GF-D8 (cell line): ENCODE results near the gene HMCN2.

Source experiments
- DNase-seq: peaks from one replicate; lab custom pipeline; 2025; lab: John Stamatoyannopoulos, UW

Gene HMCN2

GRCh38 chr9:130451509-130452388 lies 186.2 kb downstream of the HMCN2 start:
- DNase-seq: no peak

GRCh38 chr9:130452835-130453234 lies 187.3 kb downstream of the HMCN2 start:
- no peak for DNase-seq

- DNase-seq: no peak
Observed at GRCh38 chr9:130453487-130453886, 187.9 kb downstream of the HMCN2 start.

DNA sequence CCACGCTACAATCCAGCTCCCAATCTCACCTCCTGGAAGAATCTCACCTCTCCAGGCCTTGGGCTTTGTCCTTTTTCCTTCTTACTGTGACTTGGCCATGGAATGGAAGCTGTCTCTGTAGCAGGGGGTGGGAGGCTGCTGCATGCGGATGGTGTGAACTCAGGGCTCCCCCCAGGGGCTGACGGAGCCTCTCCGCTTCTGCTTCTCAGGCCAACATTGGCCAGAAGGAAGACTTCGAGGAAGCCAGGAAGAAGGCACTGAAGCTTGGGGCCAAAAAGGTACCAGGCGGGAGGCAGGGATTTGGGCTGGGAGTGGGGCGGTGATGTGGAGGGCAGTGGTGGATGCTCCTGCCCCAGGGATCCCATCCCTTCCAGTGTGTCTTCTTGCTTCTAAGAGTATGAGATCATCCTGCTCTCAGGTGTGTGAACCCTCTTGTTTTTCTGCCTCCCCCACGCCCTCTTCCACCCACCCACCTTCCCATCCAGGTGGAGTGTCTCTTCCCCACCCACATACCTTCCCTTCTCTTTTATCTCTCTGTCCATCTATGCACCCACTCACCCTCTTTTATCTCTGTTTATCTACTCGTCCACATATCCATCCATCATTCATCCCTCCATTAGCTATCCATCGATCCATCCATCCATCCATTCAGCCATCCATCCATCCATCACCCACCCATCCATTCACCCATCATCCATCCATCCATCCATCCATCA lies 188.7 kb downstream of the HMCN2 start:
- no peak for DNase-seq

DNA sequence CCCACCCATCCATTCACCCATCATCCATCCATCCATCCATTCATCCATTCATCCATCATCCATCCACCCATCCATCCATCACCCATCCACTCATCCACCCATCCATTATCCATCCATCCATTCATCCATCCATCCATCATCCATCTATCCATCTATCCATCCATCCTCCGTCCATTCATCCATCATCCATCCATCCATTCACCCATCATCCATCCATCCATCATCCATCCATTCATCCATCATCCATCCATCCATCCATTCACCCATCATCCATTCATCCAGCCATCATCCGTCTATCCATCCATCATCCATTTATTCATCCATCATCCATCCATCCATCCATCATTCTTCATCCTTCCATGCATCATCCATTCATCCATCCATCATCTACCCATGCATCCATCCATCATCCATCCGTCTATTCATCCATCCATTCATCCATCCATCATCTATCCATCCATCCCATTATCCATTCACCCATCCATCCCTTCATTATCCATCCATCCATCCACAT lies 189.3 kb downstream of the HMCN2 start:
- DNase-seq: no peak

- DNase-seq: no peak
Observed at GRCh38 chr9:130458027-130458803, 192.7 kb downstream of the HMCN2 start.

- DNase-seq: no peak
Observed at GRCh38 chr9:130458804-130459067, 193.2 kb downstream of the HMCN2 start.

GRCh38 chr9:130459151-130459550 lies 193.6 kb downstream of the HMCN2 start:
- DNase-seq: no peak

DNA sequence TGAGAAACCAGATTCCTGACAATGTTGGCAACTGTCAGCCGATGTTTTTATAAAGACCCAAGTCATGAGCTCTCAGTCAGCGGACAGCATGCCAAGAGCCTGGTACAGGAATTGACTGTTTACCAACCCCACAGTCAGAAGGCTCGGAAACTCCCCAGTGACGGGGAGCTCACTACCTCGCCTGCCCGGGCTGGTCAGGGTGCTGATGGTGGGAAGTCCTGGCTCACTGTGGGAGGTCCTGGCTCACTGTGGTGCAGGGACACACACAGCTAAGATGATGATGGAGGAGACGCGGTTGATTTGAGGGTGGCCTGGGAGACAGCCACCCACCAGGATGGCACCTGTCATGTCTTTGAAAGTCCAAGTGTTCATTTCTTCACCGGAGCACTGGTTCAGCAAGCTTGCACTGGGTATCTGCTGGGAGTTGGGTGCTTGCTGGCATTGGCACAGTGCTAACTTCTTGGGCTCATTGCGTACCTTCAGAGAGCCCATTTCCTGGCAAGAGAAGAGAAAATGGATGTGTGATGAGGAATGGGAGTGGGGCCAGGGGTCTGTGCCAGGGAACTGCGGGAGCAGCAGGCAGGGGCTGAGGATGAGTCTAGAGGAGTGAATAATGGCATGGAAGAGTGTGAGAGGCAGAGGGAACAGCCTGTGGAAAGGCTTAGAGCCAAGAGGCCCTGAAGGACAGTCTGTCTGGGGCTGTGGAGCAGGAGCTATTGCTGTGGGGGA lies 194.5 kb downstream of the HMCN2 start:
- no peak for DNase-seq

- DNase-seq: no peak
Observed at GRCh38 chr9:130461218-130461630, 195.7 kb downstream of the HMCN2 start.

DNA sequence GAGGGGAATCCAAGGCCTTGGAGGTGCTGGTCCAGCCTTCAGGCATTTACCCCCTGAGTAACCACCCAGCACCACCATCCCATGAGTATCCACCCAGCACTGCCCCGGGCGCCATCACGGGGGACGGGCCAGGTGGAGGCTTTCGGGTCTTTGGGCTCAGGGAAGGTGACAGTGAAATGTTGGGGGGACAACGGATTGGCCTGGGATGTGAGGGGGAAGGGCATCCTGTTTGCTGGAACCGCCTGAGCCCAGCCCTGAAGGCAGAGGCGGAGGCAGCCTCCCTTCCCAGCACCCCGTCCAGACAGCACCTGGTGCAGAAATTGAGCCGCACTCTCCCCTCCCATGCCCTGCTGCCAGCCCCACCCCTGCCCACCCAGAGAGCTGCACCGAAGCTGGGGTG lies 196.2 kb downstream of the HMCN2 start:
- DNase-seq: no peak

DNA sequence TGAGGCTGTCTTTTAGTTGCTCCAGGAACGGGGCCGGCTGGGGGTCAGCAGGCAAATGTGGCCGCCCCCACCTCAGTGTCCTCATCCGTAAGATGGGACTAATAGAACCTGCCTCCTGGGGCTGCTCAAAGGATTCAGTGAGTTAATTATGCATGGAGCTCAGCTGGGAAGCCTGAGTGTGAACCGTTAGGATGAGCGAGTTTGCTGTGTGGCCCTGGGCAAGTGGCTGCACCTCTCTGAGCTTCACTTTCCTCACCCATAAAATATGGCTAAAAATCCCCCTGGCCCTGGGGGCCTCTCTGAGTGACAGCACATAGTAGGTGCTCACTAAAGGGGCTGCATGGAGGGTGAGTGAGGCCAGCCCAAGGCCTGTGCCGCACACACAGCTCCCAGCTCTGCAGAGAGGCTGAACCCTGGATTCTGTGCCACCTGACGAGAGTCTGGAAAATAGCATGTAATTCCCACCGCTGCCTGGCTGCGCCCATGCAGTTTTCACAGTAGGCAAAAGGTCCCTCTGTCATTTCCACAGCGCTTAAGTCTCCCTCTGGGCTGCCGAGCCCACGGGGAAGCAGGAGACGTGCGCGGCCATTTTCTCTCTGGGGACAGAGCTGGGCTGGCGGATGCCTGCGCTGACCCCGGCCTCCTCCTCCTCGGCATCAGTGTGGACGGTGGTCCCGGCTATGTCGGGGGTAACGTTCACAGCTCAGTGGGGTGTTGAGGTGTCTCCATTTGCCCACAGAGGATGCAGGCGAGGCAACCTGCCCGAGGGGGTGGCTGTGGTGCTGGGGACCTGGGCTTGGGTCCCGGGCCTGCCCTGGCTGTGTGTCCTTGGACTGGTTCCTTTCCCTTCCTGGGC lies 197.4 kb downstream of the HMCN2 start:
- no peak for DNase-seq

- DNase-seq: no peak
Observed at GRCh38 chr9:130463763-130464745, 198.5 kb downstream of the HMCN2 start.

DNA sequence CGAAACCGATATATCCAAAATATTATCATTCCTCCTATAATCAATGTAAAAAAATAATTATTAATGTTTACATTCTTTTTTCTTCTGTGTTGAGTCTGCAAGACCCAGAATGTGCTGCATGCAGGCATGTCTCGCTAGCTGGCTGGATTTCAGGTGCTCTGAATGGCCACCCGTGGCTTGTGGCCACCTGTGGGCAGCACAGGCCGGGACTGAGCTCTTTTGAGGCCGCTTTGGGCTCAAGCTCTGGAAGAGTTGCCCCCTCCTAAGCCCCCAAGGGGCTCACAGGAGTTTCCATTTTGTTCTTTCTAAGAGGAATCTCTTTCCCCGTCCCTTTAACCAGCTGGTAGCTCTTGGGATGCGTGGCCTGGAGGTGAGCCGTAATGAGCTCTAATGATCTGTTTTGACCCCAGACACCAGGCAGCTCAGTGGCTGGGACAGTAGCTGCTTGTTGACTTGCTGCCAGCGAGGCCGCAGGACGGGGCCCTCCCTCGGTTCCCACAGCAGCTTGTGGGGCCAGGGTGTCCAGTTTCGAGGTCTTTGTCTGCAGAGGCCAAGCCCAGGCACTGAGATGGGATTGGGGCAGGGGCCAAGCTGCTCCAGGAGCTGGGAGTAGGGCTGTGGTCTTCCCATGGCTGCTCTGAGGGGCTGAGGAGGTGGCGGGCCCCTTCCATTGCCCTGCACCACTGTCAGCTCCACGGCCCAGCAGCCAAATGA lies 200.0 kb downstream of the HMCN2 start:
- no peak for DNase-seq

GRCh38 chr9:130466537-130467217 lies 201.1 kb downstream of the HMCN2 start:
- no peak for DNase-seq

- DNase-seq: no peak
Observed at GRCh38 chr9:130467316-130467715, 201.8 kb downstream of the HMCN2 start.

- no peak for DNase-seq
Observed at GRCh38 chr9:130468566-130468965, 203.0 kb downstream of the HMCN2 start.

DNA sequence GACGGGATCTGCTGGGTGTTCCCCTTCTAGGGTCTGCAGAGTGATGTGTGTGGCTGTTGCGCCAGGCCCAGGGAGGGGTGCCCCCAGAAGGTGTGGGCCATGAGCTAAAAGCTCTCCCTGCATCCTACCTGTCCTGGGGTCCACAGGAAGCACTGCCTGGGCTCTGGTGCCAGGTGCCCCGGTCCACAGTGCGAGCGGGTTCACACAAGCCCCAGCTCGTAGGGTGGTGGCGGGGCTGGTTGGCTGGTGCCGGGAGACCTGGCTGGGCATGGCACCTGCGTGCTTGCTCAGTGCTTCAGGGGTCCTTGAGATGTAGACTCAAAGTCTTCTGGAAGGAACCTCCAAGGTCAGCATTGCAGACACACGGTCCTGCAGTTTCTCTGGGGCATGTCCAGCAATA lies 204.7 kb downstream of the HMCN2 start:
- no peak for DNase-seq
